ENCODE results near the gene CCDC13.

CCDC13 gene

GRCh38 chr3:42796332-42796885 is 23.4 kb upstream of the CCDC13 start:
- no peak for DNase-seq (ENCODE audit: low read depth)

GRCh38 chr3:42795621-42796181 is 22.6 kb upstream of the CCDC13 start:
- DNase-seq (ENCODE audit: low read depth), result no peak

DNA sequence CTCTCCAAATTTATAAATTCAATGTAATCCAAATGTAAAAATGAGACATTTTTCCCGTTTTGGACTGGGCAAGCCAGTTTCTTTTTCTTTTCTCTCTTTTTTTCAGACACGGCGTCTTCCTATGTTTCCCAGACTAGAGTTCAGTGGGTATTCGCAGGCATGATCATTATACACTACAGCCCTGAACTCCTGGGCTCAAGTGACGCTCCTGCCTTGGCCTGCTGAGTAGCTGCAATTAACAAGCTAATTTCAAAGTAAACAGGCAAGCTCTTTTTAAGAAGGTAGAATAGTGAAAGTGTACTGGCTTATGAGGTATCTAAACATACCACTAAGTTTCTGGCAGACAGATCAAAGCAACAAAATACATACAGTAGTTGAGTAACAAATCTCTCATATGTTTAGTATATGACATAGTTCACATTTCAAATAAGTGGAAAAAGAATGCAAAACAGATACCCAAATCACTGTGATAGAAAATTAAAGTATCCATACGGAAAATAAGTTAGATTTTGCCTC is 17.7 kb upstream of the CCDC13 start:
- no peak for DNase-seq (ENCODE audit: low read depth)

GRCh38 chr3:42786631-42787030 is 13.6 kb upstream of the CCDC13 start:
- DNase-seq (ENCODE audit: low read depth), result no peak

GRCh38 chr3:42786212-42786611 is 13.2 kb upstream of the CCDC13 start:
- no peak for DNase-seq (ENCODE audit: low read depth)

DNA sequence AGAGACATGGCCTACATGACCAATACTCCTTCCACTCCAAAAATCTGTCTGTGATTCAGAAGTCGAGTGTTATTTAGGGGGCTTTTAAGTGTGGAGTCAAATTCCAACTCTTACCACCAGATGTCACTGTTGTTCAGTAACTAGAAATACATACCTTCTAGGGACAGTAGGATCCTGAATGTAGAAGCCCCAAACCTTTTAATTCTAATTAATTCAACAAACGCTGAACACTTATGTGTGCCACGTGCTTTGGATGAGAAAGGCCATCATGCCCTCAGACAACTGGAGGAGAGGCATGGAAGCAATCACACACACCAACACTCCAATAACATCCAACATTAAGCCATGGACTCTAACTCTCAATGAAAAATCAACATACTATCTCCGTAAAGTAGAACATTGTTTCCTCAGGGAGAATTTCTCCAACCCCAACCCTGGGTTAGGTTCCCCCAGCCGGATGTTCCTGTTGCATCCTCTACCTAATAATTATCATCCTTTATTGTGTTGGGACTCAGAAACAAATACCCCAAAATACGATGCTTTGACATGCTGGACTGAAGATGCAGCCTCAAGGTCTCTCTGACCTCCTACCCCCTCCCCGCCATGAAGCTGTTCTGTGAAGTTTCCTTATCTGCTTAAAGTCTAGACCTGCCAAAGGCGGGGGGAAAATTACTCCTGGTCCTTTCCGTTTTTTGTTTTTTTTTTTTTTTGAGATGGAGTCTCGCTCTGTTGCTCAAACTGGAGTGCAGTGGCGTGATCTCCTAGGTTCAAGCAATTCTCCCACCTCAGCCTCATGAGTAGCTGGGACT is 8.0 kb upstream of the CCDC13 start:
- no peak for DNase-seq (ENCODE audit: low read depth)

- DNase-seq (ENCODE audit: low read depth), result no peak
These were observed 7.3 kb upstream of the CCDC13 start for GRCh38 chr3:42780398-42780797.

GRCh38 chr3:42778644-42779043 is 5.6 kb upstream of the CCDC13 start:
- DNase-seq (ENCODE audit: low read depth), result no peak

DNA sequence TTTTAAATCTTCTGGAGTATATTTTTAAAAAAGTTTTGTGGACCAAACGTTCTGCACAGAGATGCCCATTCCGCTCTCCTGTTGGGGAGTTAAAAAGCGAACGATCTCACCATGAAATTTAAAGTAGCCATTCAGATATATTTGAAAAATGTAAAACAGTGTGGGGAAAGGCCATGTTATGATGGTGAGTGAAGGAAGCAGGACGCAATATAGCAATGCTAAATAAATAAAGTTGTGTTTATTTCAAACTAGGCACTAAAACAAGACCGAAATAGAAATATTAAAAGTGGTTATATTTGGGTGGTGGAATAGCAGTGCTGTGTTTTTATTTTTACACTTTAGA is 327 bp upstream of the CCDC13 start:
- DNase-seq (ENCODE audit: low read depth), result no peak

GRCh38 chr3:42771271-42771670 is 1.8 kb downstream of the CCDC13 start:
- no peak for DNase-seq (ENCODE audit: low read depth)

DNA sequence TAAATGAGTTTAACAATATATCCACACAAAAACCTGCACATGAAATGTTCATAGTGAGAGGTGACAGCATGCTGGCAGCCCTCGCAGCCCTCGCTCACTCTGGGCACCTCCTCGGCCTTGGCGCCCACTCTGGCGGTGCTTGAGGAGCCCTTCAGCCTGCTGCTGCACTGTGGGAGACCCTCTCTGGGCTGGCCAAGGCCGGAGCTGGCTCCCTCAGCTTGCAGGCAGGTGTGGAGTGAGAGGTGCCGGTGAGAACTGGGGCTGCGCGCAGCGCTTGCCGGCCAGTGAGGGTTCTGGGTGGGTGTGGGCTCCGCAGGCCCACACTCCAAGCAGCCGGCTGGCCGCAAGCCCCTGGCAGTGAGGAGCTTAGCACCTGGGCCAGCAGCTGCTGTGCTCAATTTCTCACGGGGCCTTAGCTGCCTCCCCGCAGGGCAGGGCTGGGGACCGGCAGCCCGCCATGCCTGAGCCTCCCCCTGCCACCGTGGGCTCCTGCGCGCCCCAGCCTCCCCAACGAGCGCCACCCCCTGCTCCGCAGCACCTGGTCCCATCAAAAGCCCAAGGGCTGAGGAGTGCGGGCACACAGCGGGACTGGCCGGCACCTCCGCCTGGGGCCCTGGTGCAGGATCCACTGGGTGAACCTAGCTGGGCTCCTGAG is 3.4 kb downstream of the CCDC13 start:
- no peak for DNase-seq (ENCODE audit: low read depth)

DNA sequence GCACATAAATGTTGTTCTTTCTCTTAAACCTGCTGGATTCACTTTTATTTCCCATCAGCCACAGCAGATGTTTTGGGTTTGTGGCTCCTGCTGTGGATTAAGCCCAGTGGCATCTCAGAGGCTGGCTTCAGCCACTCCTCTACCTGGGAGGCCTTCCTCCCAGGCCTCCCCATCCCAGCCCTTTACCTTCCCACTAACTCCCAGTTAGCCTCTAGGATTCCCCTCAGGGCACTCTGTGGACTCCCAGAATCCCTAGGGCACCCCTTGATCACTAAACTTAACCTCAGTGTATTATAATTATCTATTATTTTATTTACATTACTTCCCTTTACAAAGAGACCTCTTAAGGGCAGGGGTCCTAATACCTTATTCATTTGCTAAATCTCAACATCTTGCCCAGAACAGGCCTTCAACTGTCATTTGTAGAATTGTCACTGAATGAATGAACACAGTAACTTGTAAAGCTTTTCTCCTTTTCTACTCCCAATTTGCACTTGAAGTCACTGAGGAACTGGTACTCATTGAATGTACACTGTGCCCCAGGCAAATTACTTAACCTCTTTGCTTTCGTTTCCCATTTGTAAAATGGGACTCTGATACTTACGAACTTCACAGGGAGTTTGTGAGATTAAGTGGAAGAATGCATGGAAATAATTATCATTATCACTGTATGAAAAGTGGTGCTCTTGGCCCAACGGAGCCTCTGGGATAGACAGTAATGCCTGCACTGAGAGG is 8.3 kb downstream of the CCDC13 start:
- no peak for DNase-seq (ENCODE audit: low read depth)

- DNase-seq (ENCODE audit: low read depth), result no peak
These were observed 8.9 kb downstream of the CCDC13 start for GRCh38 chr3:42764115-42764514.

GRCh38 chr3:42763021-42763420 is 10.0 kb downstream of the CCDC13 start:
- DNase-seq (ENCODE audit: low read depth), result no peak

- no peak for DNase-seq (ENCODE audit: low read depth)
These were observed 10.9 kb downstream of the CCDC13 start for GRCh38 chr3:42762046-42762724.

- no peak for DNase-seq (ENCODE audit: low read depth)
These were observed 14.9 kb downstream of the CCDC13 start for GRCh38 chr3:42758126-42758525.

DNA sequence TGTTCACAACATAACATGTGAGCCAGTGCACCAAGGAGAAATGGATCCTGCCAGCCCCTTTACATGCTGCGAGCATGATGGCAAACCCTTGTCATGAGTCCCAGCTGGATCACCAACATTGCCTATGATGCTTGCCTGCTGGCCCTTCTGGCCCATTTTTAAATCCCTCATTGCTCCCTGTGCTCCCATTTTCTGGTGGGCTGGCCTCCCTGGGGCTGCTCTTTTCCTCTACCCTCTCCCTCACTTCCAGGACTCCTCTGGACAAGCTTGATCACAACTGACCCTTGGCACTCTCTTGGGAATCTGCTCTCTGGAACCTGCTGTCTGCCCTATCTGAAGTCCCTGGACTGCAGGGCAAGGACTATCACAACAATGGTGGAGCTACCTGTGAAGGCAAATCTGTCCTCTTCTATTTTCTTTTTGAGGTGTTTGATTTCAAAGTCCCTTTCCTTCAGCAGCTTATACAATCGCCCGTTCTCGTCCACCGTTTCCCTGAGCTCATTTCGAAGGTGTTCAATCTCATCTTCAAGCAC is 16.3 kb downstream of the CCDC13 start:
- DNase-seq (ENCODE audit: low read depth), result no peak

- no peak for DNase-seq (ENCODE audit: low read depth)
These were observed 17.1 kb downstream of the CCDC13 start for GRCh38 chr3:42755681-42756578.

DNA sequence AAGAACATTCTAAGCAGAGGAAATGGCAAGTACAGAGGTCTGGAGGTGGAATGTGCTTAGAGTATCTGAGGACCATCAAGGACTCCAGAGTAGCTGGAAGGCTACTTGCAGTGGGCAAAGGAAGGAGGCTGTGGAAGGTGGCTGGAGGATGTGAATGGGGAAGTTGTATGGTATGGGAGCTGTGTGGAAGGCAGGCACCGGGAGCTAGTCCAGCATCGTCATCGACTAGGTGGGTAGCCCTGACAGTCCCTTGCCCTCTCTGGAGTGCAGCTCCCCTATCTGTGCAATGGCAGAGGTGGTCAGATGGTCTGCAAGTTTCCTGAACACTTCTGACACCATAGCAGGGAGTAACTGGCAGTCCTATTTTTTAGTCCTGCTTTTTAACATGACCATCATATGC is 19.3 kb downstream of the CCDC13 start:
- no peak for DNase-seq (ENCODE audit: low read depth)

GRCh38 chr3:42752961-42753360 is 20.1 kb downstream of the CCDC13 start:
- no peak for DNase-seq (ENCODE audit: low read depth)

Measured in activated T-cell treated with anti-CD3 and anti-CD28 coated beads for 1 hour (primary cell).